HG03432 (cell line): ENCODE data around the gene GAREM1.
A peak's percentile ranks its signal among the peaks of the same experiment; 100 is the strongest.
"Not testable (repeated sequence)": the region's sequence is repeated elsewhere in the genome, so short reads cannot be mapped to it uniquely, and the experiment has no call there.

Experiments
- ATAC-seq: cut with Tn5 transposase; IDR thresholded peaks from one replicate; pipeline ENCODE4 v1.9.1; 2021; ENCODE audit warnings: mild to moderate bottlenecking, moderate library complexity; ENCODE audit not compliant: unreplicated experiment

Gene GAREM1

DNA sequence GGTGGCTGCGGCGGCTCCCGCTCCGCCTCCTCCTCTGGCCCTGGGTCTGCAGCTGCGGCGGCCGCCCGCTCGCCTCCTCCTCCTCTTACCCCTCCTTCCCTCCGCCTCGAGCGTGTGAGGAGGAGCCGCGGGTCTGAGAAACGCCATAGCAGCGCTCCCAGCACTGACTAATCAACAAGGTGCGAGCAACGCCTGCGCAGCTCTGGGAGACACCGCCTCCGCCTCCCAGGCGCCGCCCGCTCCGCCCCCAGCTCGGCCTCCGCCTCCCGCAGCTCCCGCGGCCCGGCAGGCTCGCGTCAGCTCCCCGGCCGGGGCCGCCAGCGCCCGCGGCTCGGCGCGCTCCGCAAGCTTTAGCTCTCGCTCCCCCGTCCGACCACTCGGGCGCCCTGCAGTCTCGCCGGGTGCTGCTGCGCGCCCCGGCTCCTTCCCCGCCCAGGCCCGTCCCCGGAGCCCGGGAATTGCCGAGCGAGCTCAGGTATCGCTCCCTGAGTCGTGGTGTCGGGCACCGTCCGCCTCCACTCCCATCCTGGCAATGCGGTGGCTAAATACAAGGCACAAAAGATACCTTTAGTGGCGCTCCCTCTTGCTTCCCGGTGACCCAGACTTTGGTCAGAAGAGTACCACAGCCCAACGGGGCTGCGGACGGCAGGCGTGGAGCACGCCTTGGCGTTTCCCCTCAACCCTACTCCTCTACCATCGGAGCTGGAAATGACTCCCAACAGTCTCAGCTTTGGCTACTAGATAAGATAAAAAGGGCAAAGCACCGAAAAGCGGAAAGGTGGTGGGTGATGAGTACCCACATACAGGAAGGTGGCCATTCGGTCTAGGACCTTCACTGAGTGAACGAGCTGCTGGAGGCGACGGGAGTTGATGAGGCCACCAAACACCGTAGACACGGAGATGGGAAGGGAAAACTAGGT is at the start of gene GAREM1:
Gene GAREM1, minus strand, starts transcription at position 169 of the 920 bp plus-strand sequence. CDS start 454 bp downstream, outside the sequence.
- ATAC-seq, result peak; percentile 98

DNA sequence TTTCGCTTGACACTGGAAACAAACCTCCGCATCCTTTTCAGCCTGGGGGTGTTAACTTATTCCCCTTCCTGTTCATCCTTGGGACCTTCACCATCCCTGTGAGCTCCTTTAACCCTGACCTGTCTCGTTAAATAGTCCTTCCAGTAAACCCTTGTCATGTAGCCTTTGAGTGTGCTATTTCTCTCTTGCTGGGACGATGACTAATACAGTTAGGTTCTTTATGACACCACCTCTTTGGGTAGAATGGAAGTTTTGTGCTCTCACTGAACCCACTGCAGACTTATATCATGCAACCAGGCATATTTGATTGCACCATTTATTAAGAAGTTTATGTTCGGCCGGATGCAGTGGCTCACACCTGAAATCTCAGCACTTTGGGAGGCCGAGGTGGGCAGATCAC is 40.5 kb upstream of the GAREM1 start:
- ATAC-seq, result no peak

DNA sequence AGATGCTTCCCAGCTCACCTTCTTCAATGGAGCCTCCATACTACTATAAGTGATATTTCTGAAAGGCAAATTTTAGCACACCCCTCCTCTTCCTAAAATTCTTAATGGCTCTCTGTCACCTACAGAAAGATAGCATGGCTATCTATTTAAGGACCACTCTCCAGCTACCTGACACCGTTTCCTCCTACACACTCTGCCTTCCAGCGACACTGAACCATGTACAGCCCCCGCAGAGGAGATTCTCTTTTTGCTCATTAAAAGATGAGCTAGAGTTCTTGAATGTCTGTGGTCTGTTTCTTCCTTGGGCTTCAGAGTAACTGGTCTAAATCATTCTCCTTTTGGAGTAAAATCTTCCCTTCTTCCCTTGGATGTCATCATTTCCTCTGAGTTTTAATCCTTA is 38.4 kb upstream of the GAREM1 start:
- no peak for ATAC-seq

- ATAC-seq, result no peak
These were observed 36.4 kb upstream of the GAREM1 start for GRCh38 chr18:32507093-32507492.

DNA sequence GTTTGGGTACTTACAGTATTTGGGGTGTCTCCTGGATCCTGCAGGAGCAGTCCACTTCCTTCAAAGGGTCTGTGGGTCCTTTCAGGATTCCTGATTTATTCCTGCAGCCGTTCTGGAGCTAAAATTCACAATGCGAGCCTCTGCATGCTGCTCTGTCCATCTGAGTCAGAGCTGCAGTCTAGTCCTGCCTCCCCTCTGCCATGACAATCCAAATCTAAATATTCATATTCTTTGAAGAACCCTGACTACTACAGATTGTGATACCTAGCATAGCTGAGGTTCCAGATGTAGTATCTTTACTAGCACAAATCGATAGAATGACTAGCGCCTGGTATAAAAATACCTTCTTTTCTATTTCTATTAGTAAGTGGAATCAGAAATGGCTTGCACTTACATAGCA is 31.3 kb upstream of the GAREM1 start:
- ATAC-seq, result no peak

DNA sequence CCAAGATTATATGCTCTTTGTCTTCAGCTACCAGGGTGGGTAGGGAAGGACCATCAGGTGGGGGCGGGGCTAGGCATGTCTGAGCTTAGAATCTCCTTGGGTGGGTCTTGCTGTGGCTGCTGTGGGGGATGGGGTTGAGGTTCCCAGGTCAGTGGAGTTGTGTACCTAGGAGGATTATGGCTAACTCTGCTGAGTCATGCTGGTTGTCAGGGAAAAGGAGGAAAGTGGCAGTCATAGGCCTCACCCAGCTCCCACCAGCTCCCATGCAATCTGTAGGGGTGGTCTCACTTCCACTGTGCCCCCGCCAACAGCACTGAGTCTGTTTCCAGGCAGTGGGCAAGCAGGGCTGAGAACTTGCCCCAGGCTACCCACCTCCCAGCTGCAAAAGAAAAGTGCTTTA is 30.6 kb upstream of the GAREM1 start:
- ATAC-seq, result not testable (repeated sequence)

DNA sequence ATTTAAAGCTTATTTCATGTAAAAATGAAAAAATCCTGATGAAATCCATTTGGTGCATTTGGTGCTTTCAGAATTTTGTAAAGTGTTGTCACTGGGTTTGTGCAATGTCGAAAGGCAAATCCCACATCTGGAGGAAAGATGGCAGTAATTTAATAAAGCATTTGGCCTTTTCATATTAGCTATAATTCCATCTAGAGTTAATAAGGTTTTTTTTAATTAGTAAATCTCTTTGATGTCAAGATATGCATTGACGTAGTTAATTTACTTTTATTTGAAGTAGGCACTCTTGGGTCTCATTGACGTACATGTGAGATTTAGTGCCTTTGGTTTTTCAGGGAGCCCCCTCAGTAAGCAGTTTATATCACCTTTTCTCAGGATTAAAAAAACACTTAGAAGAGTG is 12.3 kb upstream of the GAREM1 start:
- no peak for ATAC-seq

- ATAC-seq, result no peak
These were observed 11.4 kb upstream of the GAREM1 start for GRCh38 chr18:32482117-32482516.

- no peak for ATAC-seq
These were observed 9.9 kb upstream of the GAREM1 start for GRCh38 chr18:32480581-32480980.

DNA sequence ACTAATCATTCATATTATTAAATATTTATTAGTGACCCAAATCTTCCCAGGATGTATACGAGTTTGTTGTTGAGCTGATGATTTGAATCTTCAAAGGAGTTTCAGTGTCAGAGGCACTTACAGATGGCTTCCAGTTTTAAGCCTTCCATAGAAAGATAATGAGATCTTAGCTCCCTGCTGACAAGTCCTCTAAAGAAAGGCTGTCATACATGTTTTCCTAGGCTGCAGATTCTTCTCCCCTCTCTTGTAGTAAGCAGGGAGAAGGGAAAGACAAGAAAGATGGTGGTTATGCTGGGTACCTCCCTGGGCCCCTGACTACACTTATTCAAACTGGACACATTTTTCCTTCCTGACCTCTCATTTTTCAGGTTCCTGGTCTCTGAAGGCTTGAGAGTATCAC is 8.1 kb upstream of the GAREM1 start:
- no peak for ATAC-seq

DNA sequence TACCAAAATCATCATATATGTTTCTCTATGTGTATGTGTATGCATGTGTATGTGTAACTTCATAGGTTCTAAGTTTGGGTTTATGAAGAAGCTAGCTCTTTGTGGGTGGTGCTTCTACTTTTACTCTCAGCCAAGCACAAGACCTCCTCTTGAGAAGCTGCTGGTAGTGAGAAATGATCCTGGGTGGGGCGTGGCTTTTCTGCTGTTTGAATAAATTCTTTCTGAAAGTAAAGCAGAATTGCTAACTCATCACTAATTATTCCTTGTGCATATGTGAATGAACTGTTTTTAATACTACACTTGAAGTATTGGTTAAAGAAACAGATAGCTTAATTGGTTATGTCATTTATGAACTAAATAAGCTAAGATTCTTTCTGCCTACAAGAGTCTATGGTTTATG is 7.6 kb upstream of the GAREM1 start:
- ATAC-seq, result no peak

- ATAC-seq, result no peak
These were observed 5.4 kb upstream of the GAREM1 start for GRCh38 chr18:32476106-32476505.

DNA sequence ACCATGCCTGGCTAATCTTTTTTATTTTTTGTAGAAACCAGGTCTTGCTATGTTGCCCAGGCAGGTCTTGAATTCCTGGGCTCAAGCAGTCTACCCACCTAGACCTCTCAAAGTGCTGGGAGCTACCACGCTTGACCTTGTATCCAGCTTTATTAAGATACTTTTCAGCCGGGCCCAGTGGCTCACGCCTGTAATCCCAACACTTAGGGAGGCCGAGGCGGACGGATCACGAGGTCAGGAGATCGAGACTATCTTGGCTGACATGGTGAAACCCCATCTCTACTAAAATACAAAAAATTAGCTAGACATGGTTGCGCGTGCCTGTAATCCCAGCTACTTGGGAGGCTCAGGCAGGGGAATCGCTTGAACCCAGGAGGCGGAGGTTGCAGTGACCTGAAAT is 4.4 kb upstream of the GAREM1 start:
- not testable (repeated sequence) for ATAC-seq

GRCh38 chr18:32473325-32473724 is 2.6 kb upstream of the GAREM1 start:
- ATAC-seq, result no peak

DNA sequence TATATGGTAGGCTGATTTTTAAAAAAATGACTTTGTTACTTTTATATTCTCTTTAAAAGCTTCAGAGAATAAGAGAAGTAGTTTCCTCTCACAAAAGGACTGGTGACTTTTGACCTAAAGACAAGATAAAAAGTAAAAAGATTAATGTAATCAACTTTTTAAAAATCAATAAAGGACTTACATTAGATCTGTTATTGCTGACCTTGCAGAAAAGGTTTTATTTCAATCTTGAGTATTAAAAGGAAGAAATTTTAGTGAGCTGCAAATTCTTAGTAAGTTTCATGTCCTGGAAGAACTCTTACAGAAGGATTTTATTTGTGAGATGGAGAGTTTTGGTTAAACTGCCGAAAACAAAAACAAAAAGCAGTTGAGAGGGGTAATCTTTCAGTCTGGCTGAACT is 2.2 kb upstream of the GAREM1 start:
- ATAC-seq, result no peak

- no peak for ATAC-seq
These were observed 295 bp downstream of the GAREM1 start for GRCh38 chr18:32470460-32470713.

DNA sequence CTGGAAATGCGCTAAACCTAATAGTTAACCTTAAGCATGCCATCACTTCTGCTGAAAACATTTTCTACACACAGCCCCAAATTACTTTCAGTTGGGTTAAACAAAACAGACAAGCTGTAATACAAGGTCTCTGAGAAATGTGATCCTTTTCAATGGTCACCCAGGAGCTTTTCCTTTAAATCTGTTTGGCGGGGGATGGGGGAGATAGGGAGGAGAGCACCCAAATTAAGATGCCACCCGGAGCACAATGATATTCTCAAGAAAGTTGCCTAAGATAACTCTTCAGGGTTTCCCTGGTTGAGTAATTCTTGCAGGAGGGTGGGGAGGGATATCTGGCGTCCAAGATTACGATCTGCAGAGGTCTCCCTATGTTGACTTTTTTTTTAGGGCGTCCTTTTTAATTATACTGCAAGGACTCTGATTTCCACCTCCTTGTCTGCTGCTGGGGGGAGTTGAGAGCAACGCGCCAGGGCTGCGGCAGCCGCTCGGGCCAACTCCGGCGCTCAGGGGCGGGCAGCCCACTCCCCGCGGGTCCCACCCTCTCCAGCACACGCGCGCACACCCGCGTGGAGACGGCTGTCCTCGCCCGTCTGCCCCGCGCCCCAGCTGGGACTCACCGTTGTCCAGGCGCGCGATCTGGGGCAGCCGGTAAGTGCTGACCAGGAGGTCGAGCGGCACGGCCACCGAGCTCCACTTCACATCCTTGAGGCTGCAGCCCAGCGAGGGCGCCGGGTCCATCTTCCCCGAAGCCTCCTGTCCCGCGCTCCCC is 807 bp downstream of the GAREM1 start:
- ATAC-seq, result no peak

DNA sequence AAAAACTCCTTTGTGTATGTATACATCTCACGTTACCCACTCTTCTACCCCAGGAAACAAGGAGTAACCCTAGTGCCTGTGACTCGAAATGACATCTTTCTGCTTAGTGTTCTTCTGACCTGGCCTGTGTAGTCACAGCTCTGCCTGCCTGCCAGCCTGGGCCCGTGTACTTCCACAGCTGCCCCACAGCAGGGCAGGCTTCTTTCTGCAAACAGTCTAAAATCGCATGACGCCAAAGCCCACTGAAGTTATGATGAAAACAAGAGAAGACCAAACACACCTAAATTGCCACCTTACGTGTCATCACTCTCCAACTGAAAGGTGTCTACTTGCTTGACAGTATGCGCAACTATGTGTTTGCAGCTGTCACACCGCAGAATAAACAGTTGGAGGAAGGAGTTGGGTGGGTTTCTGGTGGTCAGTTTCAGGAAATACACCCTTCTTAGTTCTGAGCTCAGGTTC is 1.5 kb downstream of the GAREM1 start:
- ATAC-seq, result no peak

- no peak for ATAC-seq
These were observed 2.4 kb downstream of the GAREM1 start for GRCh38 chr18:32468147-32468845.

DNA sequence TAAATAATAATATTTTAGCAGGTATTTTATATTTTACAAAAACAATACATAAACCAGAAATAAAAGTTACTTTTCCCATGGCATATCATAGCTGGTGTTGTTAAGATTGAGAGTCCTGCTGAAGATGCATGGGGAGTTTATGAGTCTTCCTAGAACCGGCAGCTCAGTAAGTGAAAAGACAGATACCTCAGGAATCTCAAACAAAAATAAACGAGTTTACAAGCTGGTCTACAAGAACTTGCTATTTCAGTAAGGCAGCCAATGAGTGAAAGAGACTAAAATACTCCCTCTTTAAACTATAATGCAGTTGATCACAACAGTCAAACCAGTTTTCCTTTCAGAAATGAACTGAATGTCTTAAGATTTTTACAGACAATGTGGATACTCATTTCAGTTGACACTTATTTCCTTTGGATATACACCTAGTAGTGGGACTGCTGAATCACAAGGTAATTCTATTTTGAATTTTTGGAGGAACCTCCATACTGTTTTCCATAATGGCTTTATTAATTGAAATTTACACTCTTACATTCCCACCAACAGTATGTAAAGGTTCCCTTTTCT is 8.9 kb downstream of the GAREM1 start:
- no peak for ATAC-seq

DNA sequence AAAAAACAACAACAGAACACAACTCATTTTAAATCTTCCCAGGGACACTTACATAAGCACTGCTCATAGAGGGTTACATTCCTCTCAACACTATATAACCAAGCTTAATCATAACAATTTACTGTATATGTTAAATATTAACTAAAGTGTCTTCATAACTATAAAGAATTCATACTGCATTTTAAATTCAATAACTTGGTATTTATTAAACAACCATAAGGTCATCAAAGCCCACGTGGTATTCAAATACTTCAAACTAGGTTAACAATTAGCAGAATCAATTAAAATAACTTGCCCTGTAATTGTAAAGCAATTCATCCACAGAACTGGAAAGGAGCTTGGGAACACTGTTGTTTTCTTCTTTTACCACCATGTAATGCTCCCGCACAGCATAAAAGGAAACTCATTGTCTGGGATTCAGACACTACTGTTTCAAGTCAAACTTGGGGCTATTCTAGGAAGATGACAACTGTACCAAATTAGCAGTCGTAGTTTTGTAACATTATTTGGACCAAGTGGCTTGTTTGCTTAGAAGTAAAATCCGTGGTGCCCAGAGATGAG is 10.4 kb downstream of the GAREM1 start:
- no peak for ATAC-seq
